Activated CD4-positive, CD25-positive, alpha-beta regulatory T cell treated with anti-CD3 and anti-CD28 coated beads, Interleukin-2, amount 50 U/mL, for 16 hours (primary cell): ENCODE results near the gene TEX48.

Experiments
- DNase-seq: peaks from one replicate; pipeline ENCODE4 v3.0.0-alpha.2; 2020; ENCODE audit warnings: low read depth, low spot score

The TEX48 gene

GRCh38 chr9:114681594-114682332 is at the start of gene TEX48:
Gene TEX48 (minus strand): TSS chr9:114682192. CDS start chr9:114671723, 10,469 bp downstream.
- DNase-seq = peak; percentile 63

- no peak for DNase-seq
Measured at GRCh38 chr9:114731701-114732100, 49.7 kb upstream of the TEX48 start.

DNA sequence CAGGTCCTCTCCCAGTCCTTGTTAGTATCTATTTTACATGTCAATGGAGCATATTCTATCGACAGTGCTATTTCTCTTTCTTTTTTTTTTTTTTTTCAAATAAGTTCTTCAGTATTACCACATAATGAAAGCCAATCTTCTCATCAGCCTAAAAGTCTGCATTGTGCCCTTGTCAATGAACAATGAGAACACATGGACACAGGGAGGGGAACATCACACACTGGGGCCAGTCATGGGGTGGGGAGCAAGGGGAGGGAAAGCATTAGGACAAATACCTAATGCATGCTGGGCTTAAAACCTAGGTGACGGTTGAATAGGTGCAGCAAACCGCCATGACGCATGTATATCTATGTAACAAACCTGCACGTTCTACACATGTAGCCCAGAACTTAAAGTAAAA is 47.7 kb upstream of the TEX48 start:
- no peak for DNase-seq

DNA sequence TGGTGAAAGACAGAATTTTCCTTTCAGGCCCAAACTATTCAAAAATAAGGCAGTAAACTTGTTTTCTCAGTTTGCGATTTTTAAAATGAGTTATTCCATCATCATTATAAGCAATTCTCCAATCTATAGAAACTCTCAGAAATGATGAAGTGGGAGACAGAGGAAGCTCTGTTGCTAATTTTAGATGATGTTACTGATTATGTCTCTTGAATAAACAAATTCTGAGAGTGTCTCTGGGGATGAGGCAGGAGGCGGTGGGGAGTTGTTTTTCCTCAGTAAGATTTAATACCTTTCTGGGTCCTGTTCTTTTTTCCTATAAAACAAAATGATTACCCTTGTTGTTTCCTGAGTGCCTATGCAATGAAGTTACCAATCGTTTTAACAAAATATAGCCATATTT is 43.9 kb upstream of the TEX48 start:
- DNase-seq = no peak

DNA sequence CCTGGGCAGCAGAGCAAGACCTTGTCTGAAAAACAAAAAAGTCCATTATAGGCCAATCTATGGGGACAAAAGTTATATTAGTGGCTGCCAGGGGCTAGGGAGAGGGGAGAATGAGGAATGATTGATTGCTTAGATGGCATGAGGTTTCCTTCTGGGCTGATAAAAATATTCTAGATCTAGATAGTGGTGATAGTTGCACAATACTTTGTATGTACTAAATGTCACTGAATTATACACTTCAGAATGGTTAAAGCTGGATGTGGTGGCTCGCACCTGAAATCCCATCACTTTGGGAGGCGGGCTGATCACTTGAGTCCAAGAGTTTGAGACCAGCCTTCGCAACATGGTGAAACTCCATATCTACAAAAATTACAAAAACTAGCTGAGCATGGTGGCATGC is 42.8 kb upstream of the TEX48 start:
- DNase-seq = no peak

GRCh38 chr9:114723931-114724330 is 41.9 kb upstream of the TEX48 start:
- no peak for DNase-seq

DNA sequence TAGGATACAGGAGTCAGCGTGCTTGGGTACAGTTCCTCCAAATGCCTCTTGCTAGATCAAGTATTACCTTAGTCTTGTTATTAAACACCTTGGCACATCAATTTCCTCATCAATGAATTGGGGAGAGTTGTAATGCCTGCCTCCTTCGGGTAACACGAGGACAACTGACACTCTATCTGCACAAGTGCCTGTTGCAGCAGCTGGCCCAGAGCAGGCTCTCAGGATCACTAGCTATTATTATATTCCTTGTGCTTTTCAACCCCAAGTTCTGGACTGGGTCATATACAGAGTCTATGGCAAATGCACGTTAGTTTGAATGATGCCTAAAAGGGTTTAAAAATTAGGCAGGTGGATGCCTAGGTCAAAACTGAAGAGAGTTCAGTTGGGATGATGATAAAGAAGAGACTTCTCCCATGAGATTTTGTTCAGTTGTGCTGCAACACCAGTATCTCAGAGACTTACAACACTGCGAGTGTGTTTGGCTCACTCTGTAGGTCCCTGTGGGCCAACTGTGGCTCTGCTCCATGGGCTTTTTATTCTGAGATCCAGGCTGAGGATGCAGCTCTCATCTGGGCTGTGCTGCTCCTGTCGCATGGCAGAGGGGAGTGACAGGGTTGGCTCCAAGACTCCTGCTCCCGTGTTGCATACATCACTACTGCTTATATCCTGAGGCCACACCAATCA is 41.1 kb upstream of the TEX48 start:
- no peak for DNase-seq

- DNase-seq = no peak
Measured at GRCh38 chr9:114722081-114722621, 40.2 kb upstream of the TEX48 start.

DNA sequence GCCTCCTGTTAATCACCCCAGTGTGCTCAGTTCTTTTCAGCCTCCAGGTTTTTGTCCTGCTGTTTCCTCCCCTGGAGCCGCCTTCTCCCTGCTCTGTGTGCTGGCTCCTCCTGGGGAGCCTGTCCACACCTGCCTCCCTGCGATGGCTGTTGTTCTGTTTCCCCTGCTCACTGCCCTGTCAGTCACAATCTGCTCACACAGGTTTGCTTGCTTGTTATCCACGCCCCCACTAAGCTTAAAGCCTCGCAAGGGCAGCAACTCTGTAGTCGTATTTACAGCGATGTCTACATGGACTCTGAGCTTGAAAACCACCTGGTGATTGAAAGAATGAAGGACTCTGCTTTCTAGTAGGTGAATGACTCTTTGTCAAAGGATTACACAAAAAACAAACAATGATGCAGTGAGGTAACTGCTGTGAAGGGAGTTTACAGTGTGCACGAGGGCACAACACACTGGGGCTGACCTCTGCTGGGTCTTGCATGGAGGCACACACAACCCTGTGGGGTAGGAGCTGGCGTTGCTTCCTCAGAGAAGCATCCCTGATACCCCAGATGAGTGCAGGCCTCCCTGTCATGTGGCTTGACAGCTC is 39.6 kb upstream of the TEX48 start:
- DNase-seq = no peak

DNA sequence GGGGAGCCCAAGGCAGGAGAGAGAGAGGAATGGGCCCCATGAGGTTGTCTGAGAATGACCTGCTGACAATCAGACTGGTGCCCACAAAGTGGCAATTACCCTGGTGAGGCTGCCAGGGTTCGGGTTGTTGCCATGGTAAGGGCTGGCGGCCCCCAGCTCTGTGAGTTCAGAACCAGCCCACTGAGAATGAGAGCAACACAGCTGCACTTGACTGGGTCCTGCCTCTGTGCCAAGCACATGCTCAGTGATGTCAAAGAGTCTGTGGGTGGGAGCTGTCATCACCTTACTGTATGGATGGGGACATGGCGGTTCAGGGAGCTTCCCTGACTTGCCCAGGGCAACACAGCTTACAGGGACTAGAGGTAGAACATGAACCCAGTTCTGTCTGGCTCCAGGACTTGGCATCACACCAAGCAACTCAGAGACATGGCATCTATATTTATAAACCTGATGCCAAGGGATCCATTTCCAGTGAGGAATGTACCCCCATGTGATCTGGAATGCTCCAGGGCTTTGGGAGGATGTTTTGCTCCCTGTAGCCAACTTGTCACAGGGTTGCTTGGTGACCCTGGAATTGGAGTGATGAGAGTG is 38.2 kb upstream of the TEX48 start:
- DNase-seq = no peak

- DNase-seq = no peak
Measured at GRCh38 chr9:114719290-114719689, 37.3 kb upstream of the TEX48 start.

GRCh38 chr9:114718801-114719221 is 36.8 kb upstream of the TEX48 start:
- DNase-seq = peak; percentile 71

GRCh38 chr9:114717908-114718486 is 36.0 kb upstream of the TEX48 start:
- no peak for DNase-seq

DNA sequence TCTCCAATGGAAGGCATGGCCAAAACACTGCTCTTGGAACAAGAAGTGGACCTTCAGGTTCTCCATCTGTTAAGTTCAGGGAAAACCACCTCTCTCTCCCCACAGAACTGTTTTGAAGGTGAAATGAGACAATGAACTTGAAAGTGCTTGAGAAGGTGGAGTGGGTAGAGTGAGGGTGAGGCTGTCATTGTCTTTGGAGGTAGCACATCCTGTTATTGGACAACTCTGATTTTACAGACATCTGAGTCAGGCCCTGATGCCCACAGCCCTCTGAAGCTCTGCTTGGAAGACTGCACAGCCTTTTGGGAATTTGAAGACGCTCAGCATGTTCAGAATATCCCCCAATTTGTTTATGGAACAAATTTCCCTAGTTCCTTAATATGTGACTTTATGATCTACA is 27.6 kb upstream of the TEX48 start:
- DNase-seq = no peak

DNA sequence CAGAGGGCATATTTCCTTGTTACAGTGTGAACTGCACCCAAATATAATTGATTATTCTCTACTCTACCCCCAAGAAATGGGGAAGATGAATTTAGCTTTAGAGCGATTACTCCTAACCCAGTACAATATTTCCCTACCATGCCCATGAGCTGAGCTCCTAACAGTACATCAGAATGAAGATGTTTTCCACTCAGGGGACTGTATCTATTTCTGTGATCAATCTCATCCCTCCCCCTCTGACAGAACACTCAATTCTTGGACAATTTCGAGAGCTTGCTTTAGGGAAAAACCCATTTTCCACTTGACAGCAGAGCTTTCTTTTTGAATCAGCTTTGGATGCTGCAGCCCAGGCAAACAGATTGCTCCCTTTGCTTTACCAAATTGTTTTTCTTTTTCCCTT is 24.7 kb upstream of the TEX48 start:
- no peak for DNase-seq

- DNase-seq = no peak
Measured at GRCh38 chr9:114701988-114702387, 20.0 kb upstream of the TEX48 start.

DNA sequence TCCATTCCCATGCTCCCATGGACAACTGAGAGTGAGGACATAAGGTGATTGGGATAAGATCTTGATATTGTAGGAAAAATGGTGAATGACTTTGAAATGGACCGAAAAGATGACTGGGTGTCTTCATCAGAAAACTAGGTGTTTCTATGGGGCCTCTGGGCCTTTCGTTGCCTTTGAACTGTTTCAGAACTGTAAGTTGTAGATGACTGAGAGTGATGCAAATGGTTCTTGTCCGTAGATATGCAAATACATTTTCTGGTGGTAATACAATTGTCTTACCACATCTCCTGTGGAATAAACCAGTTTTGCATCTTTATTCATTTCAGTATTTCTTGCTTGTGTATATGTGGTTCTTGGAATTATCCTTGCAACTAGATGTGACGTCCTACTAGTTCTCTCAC is 16.0 kb upstream of the TEX48 start:
- DNase-seq = no peak

DNA sequence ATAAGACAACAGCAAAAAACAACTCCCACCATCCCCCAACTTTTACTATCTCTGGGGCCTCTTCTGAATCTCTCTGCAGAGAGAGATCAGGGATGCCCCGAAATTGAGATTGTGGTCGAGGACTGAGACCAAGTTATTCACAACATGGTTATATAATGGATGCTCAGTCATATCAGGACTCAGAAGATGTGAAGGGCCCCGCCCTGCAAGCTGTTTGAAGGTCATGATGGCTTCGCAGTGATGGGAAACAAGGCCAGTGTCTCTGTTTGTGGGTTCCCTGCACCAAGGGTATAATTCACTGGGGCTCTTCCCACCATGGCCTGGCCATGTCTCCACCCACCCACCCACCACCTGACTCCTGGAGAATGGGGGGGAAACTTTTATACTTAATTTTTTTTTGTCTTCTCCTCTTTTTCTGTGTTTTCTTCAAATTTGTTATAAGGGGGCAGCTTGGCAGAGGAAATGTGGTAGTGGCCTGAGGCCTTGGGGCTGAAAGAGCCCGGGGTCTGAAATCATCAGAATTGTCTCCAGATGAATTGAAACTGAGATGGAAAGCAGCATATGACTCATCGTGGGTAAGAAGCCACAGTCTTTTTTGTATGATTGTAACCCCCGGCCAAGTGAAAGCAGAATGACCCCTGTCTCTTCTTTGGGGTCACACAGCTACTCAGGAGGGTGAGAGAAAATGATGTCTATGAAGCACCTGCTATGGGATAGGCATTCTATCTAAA is 15.0 kb upstream of the TEX48 start:
- DNase-seq = no peak

GRCh38 chr9:114695948-114696347 is 14.0 kb upstream of the TEX48 start:
- no peak for DNase-seq

GRCh38 chr9:114694719-114695269 is 12.8 kb upstream of the TEX48 start:
- no peak for DNase-seq

GRCh38 chr9:114694146-114694545 is 12.2 kb upstream of the TEX48 start:
- no peak for DNase-seq
